BJ (cell line): Measurements from ENCODE around the gene HCRTR1. TPM values are rescaled to one million over a fixed set of nuclear protein-coding genes. Genes with fewer than 3 reads are reported as not detected.

ENCODE experiments used
- CTCF ChIA-PET: fragments of 350-600 bp; formaldehyde crosslinking; extraction: SDS; loops from one replicate; lab custom pipeline; 2021; ENCODE audit warnings: antibody characterized with exemption, inconsistent platforms; lab: Yijun Ruan, JAX
- POLR2A ChIA-PET: fragments of 300-600 bp; sonication (Branson Sonifier 250); formaldehyde crosslinking; extraction: SDS; loops from one replicate; lab custom pipeline; 2021; ENCODE audit warnings: antibody characterized with exemption; lab: Charles Lee
- DNase-seq: peaks from one replicate; pipeline ENCODE4 v3.0.0-alpha.2; 2011; ENCODE audit warnings: low read depth
- H3K27me3 ChIP-seq: 2 replicates; pipeline ENCODE4 v1.6.0; 2011; ENCODE audit warnings: low read length; ENCODE audit not compliant: control insufficient read depth, insufficient read depth
- H3K36me3 ChIP-seq: 2 replicates; pipeline ENCODE4 v1.5.1; 2011; ENCODE audit warnings: low read length; ENCODE audit not compliant: control insufficient read depth, insufficient read depth
- H3K4me3 ChIP-seq: 2 replicates; pipeline ENCODE4 v1.5.1; 2011; ENCODE audit warnings: low read depth, mild to moderate bottlenecking, control low read depth, low read length
- polyA plus RNA-seq: library from polyadenylated mRNA; depleted of rRNA; stranded (reverse); fragments of >200 nt; gene quantifications from 2 replicates; pipeline ENCODE4 v1.2.3, GENCODE V29; 2011
- TF ChIP-seq, protein P1 (sequence below): IDR thresholded peaks from 2 replicates; pipeline ENCODE4 v1.5.1; 2011; ENCODE audit warnings: low read depth, mild to moderate bottlenecking, control low read depth, inconsistent platforms, low read length, moderate library complexity; ENCODE audit not compliant: insufficient read depth

The HCRTR1 gene
- polyA plus RNA-seq, 1 experiment: not detected

DNA sequence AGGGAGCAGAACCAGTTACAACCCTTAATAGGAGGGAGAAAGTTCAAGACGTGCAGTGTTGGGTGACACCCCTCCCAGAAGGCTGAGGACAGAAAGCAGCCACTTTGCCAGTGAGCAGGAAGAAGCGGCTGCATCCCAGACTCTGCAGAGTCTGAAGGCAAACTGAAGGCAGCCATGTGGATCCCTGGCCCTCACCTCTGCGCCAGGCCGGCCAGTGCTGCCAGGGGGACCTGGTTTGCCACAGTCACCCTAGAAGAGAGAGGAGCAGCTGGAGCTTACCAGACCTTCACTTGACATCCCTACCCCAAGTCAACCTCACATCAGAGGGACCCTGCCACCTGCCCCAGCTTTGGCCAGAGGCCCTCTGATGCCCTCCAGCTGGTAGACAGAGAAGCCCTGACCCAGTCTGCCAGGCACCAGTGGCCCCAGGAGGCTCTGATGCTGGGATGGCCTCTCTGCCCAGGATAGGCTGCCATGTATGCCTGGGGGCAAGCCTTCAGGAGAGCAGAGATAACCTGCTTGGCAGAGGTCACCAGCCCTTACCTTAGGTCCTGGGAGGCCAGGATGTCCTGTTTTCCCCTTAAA lies 43.5 kb downstream of the HCRTR1 start:
- no peaks in the 10 kb centered on the region for H3K27me3 ChIP-seq
- ChIA-PET POLR2A (interaction anchor here (0.6 kb wide), 1 partner anchor 54 kb away, joined by 3 read pairs; no protein-coding TSS in a partner anchor), CTCF (interaction anchor here (0.6 to 6.8 kb wide), 13 partner anchors 10 to 343 kb away, joined by 3 to 44 read pairs (median 4); partner anchors contain the start of genes COL16A1 and PEF1)
- peaks cover 72% of the 10 kb centered on the region for H3K36me3 ChIP-seq
- DNase-seq: no peak
- no peak overlapping the region for H3K4me3 ChIP-seq
- TF ChIP-seq, protein P1, sequence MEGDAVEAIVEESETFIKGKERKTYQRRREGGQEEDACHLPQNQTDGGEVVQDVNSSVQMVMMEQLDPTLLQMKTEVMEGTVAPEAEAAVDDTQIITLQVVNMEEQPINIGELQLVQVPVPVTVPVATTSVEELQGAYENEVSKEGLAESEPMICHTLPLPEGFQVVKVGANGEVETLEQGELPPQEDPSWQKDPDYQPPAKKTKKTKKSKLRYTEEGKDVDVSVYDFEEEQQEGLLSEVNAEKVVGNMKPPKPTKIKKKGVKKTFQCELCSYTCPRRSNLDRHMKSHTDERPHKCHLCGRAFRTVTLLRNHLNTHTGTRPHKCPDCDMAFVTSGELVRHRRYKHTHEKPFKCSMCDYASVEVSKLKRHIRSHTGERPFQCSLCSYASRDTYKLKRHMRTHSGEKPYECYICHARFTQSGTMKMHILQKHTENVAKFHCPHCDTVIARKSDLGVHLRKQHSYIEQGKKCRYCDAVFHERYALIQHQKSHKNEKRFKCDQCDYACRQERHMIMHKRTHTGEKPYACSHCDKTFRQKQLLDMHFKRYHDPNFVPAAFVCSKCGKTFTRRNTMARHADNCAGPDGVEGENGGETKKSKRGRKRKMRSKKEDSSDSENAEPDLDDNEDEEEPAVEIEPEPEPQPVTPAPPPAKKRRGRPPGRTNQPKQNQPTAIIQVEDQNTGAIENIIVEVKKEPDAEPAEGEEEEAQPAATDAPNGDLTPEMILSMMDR: no peak

DNA sequence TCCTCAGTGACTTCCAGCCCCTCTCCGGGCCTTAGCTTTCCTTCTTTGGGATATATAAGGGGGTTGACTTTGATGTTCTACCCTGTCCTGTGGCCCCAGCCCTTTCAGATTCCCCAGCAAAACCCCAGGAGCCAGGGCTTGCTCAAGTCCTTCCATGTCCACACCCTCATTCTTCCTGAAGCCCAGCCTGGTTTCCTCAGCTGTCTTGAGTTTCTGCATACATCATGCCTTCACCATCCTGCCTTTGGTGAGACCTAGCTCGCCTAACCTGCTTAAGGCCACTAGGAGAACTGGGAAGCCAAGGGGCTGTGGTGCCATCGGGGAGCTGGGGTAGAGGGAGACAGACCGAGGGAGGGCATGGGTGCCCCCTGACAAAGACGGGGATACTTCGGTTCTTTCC lies 44.4 kb downstream of the HCRTR1 start:
- CTCF ChIA-PET: interaction anchor here (0.6 to 6.8 kb wide), 12 partner anchors 10 to 342 kb away, joined by 3 to 44 read pairs (median 4); partner anchors contain the start of genes COL16A1 and PEF1

DNA sequence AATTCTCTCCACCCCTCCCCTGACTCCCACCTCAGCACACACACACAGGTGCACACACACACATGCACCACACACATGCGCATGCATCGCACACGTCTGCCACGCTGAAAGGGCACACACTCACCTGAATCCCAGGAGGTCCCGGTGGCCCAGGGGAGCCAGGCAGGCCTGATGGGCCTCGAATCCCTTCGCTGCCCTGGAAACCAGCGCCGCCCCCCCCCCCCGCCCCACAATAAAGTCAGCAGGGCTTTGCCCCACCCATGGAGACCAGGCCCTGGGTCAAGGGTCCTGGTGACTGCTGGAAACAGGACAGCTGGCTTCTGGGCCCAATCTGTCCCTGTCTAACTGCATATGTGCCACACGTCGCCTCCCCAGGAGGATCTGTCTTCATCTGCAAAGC lies 45.0 kb downstream of the HCRTR1 start:
- TF ChIP-seq, protein P1: no peak
- Histone ChIP-seq H3K36me3 (peaks cover 66% of the 10 kb centered on the region), H3K27me3 (no peaks in the 10 kb centered on the region), H3K4me3 (no peak overlapping the region)
- POLR2A ChIA-PET: no interaction called here
- CTCF ChIA-PET: interaction anchor here (0.9 to 6.8 kb wide), 14 partner anchors 11 to 401 kb away, joined by 3 to 44 read pairs (median 6); partner anchors contain the start of gene COL16A1
- no peak for DNase-seq

More for the DNA sequence above, 44.4 kb downstream of the HCRTR1 start:
- no peak for DNase-seq
- H3K27me3 ChIP-seq: no peaks in the 10 kb centered on the region
- H3K36me3 ChIP-seq: peaks cover 65% of the 10 kb centered on the region
- TF ChIP-seq, protein P1: no peak
- H3K4me3 ChIP-seq: no peak overlapping the region
- POLR2A ChIA-PET: no interaction called here

- Histone ChIP-seq H3K4me3 (no peak overlapping the region), H3K36me3 (peaks cover 57% of the 10 kb centered on the region), H3K27me3 (no peaks in the 10 kb centered on the region)
- no peak for DNase-seq
- POLR2A ChIA-PET: interaction anchor here (0.6 kb wide), 1 partner anchor 51 kb away, joined by 3 read pairs; no protein-coding TSS in a partner anchor
- TF ChIP-seq, protein P1: peak; percentile 85
- CTCF ChIA-PET: interaction anchor here (0.6 to 6.8 kb wide), 25 partner anchors 9 to 309 kb away, joined by 3 to 46 read pairs (median 6); partner anchors contain the start of gene COL16A1
Measured at GRCh38 chr1:31663622-31664452, 46.3 kb downstream of the HCRTR1 start.
